ENCODE measurements around the gene DOK6. TPM values are rescaled to one million over a fixed set of nuclear protein-coding genes. Genes with fewer than 3 reads are reported as not detected.

The DOK6 gene
- total and polyA plus RNA-seq, 8 donors = 2.9 to 19.1 (median 14.9) TPM

GRCh38 chr18:69400976-69401225 lies 213 bp downstream of the DOK6 start:
- DNase-seq = peak in 2 of 4 donors; percentile 29 to 40

GRCh38 chr18:69401226-69401971 lies 711 bp downstream of the DOK6 start:
- no peak for TF ChIP-seq CTCF (IDR thresholded peaks at IDR 0.05)
- peak; percentile 13 for ATAC-seq

More at GRCh38 chr18:69400976-69401225, 213 bp downstream of the DOK6 start:
- ATAC-seq = peak; percentile 19
- H3K36me3 ChIP-seq = no peaks in the 10 kb centered on the region
- peak overlapping the region in 1 of 2 donors; percentile 67 for H3K27ac ChIP-seq
- H3K4me1 ChIP-seq = peaks cover 0 to 5% of the 10 kb centered on the region in 2 donors
- intact Hi-C loops (cut with DNase I) = no loop called here
- peaks cover 18 to 52% of the 10 kb centered on the region in 2 donors for H3K27me3 ChIP-seq
- peak overlapping the region; percentile 39 to 41 for H3K4me3 ChIP-seq
- no peaks in the 10 kb centered on the region for H3K9me3 ChIP-seq
- TF ChIP-seq CTCF (IDR thresholded peaks at IDR 0.05) = no peak

GRCh38 chr18:69401972-69402532 lies 1.4 kb downstream of the DOK6 start:
- Histone ChIP-seq H3K27ac (no peak overlapping the region), H3K9me3 (no peaks in the 10 kb centered on the region)

More at GRCh38 chr18:69401226-69401971, 711 bp downstream of the DOK6 start:
- Histone ChIP-seq H3K27ac (peak overlapping the region in 1 of 2 donors; percentile 67), H3K4me3 (peak overlapping the region; percentile 39 to 41), H3K27me3 (peaks cover 18 to 52% of the 10 kb centered on the region in 2 donors), H3K9me3 (no peaks in the 10 kb centered on the region), H3K36me3 (no peaks in the 10 kb centered on the region), H3K4me1 (peaks cover 0 to 5% of the 10 kb centered on the region in 2 donors)
- intact Hi-C loops (cut with DNase I) = no loop called here
- peak in 3 of 4 donors; percentile 26 to 69 (median 42) for DNase-seq

GRCh38 chr18:69402533-69402989 lies 1.9 kb downstream of the DOK6 start:
- H3K4me3 ChIP-seq = peak overlapping the region; percentile 39 to 41

More at GRCh38 chr18:69401972-69402532, 1.4 kb downstream of the DOK6 start:
- DNase-seq (peak in 1 of 4 donors; percentile 61), ATAC-seq (no peak)
- TF ChIP-seq CTCF (IDR thresholded peaks at IDR 0.05) = no peak
- no peaks in the 10 kb centered on the region for H3K36me3 ChIP-seq
- intact Hi-C loops (cut with DNase I) = no loop called here
- peak overlapping the region; percentile 39 to 41 for H3K4me3 ChIP-seq
- H3K4me1 ChIP-seq = peaks cover 0 to 5% of the 10 kb centered on the region in 2 donors
- peaks cover 18 to 52% of the 10 kb centered on the region in 2 donors for H3K27me3 ChIP-seq

More at GRCh38 chr18:69402533-69402989, 1.9 kb downstream of the DOK6 start:
- Histone ChIP-seq H3K36me3 (no peaks in the 10 kb centered on the region), H3K27me3 (peaks cover 18 to 52% of the 10 kb centered on the region in 2 donors), H3K27ac (no peak overlapping the region), H3K9me3 (no peaks in the 10 kb centered on the region), H3K4me1 (peaks cover 0 to 5% of the 10 kb centered on the region in 2 donors)
- intact Hi-C loops (cut with DNase I) = no loop called here
- ATAC-seq (no peak), DNase-seq (peak in 3 of 4 donors; percentile 16 to 53 (median 21))
- no peak for TF ChIP-seq CTCF (IDR thresholded peaks at IDR 0.05)

Data from left lung (tissue), 10 donors.